Measurements from ENCODE around the gene TCTN2. TPM values are rescaled to one million over a fixed set of nuclear protein-coding genes. Genes with fewer than 3 reads are reported as not detected.

The TCTN2 gene
- total and polyA plus RNA-seq, 10 of the 15 experiments (the other 5 are each of a cell fraction or from before 2014, with no cell fraction given): 0.55 to 5.5 (median 3.3) TPM

GRCh38 chr12:123748661-123749060 lies 77.7 kb downstream of the TCTN2 start:
- Histone ChIP-seq H3K27ac (ENCODE audit: control insufficient read depth, insufficient read depth) (no peak overlapping the region), H3K4me1 (ENCODE audit: control insufficient read depth, insufficient read depth, low read length) (no peaks in the 10 kb centered on the region; the same call in 1 of the 2 replicates), H3K4me2 (ENCODE audit: control insufficient read depth, insufficient read depth) (no peak overlapping the region), H3K4me3 (no peak overlapping the region), H4K20me1 (ENCODE audit: control insufficient read depth, insufficient read depth) (no peaks in the 10 kb centered on the region), H2AFZ (ENCODE audit: control insufficient read depth, low read depth, low read length) (no peak overlapping the region), H3K36me3 (ENCODE audit: control insufficient read depth in 2 of 2, insufficient read depth in 2 of 2, low read length in 1 of 2) (peaks cover 10 to 25% of the 10 kb centered on the region in 2 experiments), H3K9me3 (replicated peaks; ENCODE audit: control insufficient read depth, insufficient read depth, low read length) (no peaks in the 10 kb centered on the region), H3K9ac (ENCODE audit: control insufficient read depth, insufficient read depth, low read length) (no peak overlapping the region), H3K27me3 (replicated peaks in 1 of 2; ENCODE audit: control insufficient read depth in 2 of 2, insufficient read depth in 2 of 2, low read length in 1 of 2) (no peaks in the 10 kb centered on the region), H3K79me2 (ENCODE audit: control insufficient read depth, insufficient read depth, low read length) (no peaks in the 10 kb centered on the region)
- ChIA-PET CTCF (no interaction called here), POLR2A (no interaction called here), SMC1A (ENCODE audit: uncharacterized antibody, unreplicated experiment) (no interaction called here), RAD21 (ENCODE audit: unreplicated experiment) (interaction anchor here (2.0 kb wide), 1 partner anchor 34 kb away, joined by 4 read pairs; no protein-coding TSS in a partner anchor)
- DNase-seq (ENCODE audit: low read depth, low spot score) (no peak), FAIRE-seq (no peak), ATAC-seq (no peak)
- WGBS (ENCODE audit: insufficient coverage, insufficient replicate concordance, low lambda C conversion rate, missing lambda C conversion rate): 73% methylated on average over 4 of the region's 4 CpGs
- in situ Hi-C loops (cut with MboI) (no loop called here), intact Hi-C loops (cut with micrococcal nuclease; ENCODE audit: unreplicated experiment) (no loop called here)
- BruUV-seq (replicated peaks): no TSS peak
- no peak for TF ChIP-seq ZBTB11 (CRISPR knock-in tag; IDR thresholded peaks at IDR 0.05)
- no peak for TF ChIP-seq NKRF (conservative IDR thresholded peaks at IDR 0.05)
- no peak for TF ChIP-seq CUX1 (IDR thresholded peaks at IDR 0.05; ENCODE audit: insufficient replicate concordance, low read depth, low read length)
- no peak for TF ChIP-seq ELK1 (IDR thresholded peaks at IDR 0.05; ENCODE audit: low read depth, low read length)
- no peak for TF ChIP-seq SREBF2 (IDR thresholded peaks at IDR 0.05; ENCODE audit: low read length)
- TF ChIP-seq E2F8 (IDR thresholded peaks at IDR 0.05; ENCODE audit: low read depth, partially characterized antibody): no peak
- TF ChIP-seq DPF2 (IDR thresholded peaks at IDR 0.05): no peak
- TF ChIP-seq CHD2 (IDR thresholded peaks at IDR 0.05; ENCODE audit: borderline replicate concordance, low read depth, low read length): no peak
- no peak for TF ChIP-seq SRF (IDR thresholded peaks at IDR 0.05; ENCODE audit: low read depth in 2 of 2, low read length in 2 of 2)
